PC-3 (cell line): Measurements from ENCODE around the gene CTCFL. TPM values are rescaled to one million over a fixed set of nuclear protein-coding genes. Genes with fewer than 3 reads are reported as not detected.

Experiments used
- ATAC-seq: fragments of 200-7000 bp; cut with Tn5 transposase; 2 replicates; pipeline ENCODE4 v1.9.1; 2020; ENCODE audit warnings: mild to moderate bottlenecking, moderate library complexity
- BruUV-seq: library from RNA; stranded (reverse); fragments of 400-500 nt; replicated peaks from 2 replicates; lab custom pipeline; 2021; lab: Mats Ljungman, UMichigan
- CTCF ChIA-PET: fragments of 300-600 bp; sonication (Branson Sonifier 250); formaldehyde crosslinking; loops from one replicate; lab custom pipeline; 2022; ENCODE audit warnings: antibody characterized with exemption; lab: Charles Lee
- POLR2A ChIA-PET: fragments of 300-600 bp; sonication (Branson Sonifier 250); formaldehyde crosslinking; loops from one replicate; lab custom pipeline; 2022; ENCODE audit warnings: antibody characterized with exemption; ENCODE audit not compliant: unreplicated experiment; lab: Charles Lee
- DNase-seq: peaks from one replicate; pipeline ENCODE4 v3.0.0-alpha.2; 2015
- H2AFZ ChIP-seq: fragments of 300-600 bp; sonication (generic); 2 replicates; pipeline ENCODE4 v1.6.0; 2016; ENCODE audit warnings: antibody characterized with exemption, low read length
- H3F3A ChIP-seq: fragments of 300-600 bp; sonication (generic); one replicate; pipeline ENCODE4 v1.6.0; 2017; ENCODE audit warnings: antibody characterized with exemption, low read length, control low read depth, mild to moderate bottlenecking; ENCODE audit not compliant: unreplicated experiment
- H3K27ac ChIP-seq: fragments of 300-600 bp; sonication (generic); 2 replicates; pipeline ENCODE4 v1.5.1; 2016; ENCODE audit warnings: mild to moderate bottlenecking, low read length
- H3K27me3 ChIP-seq: fragments of 300-600 bp; sonication (generic); 2 replicates; pipeline ENCODE4 v1.6.1; 2016; ENCODE audit warnings: low read length, mixed read lengths
- H3K36me3 ChIP-seq: fragments of 300-600 bp; sonication (generic); 2 replicates; pipeline ENCODE4 v1.6.1; 2016; ENCODE audit warnings: low read depth, mixed run types, low read length, mixed read lengths
- H3K4me1 ChIP-seq: fragments of 300-600 bp; sonication (generic); 2 replicates; pipeline ENCODE4 v1.5.1; 2016; ENCODE audit warnings: low read length; ENCODE audit not compliant: insufficient read depth
- H3K4me2 ChIP-seq: fragments of 300-600 bp; sonication (generic); 2 replicates; pipeline ENCODE4 v1.6.0; 2016; ENCODE audit warnings: low read length
- H3K4me3 ChIP-seq: fragments of 300-600 bp; sonication (generic); 2 replicates; pipeline ENCODE4 v1.5.1; 2016; ENCODE audit warnings: mild to moderate bottlenecking, low read length, mixed read lengths
- H3K79me2 ChIP-seq: fragments of 300-600 bp; sonication (generic); 2 replicates; pipeline ENCODE4 v1.6.1; 2017; ENCODE audit warnings: low read length, mixed read lengths
- H3K9ac ChIP-seq: fragments of 300-600 bp; sonication (generic); 2 replicates; pipeline ENCODE4 v1.6.0; 2016; ENCODE audit warnings: mild to moderate bottlenecking, low read length
- H3K9me2 ChIP-seq: fragments of 300-600 bp; sonication (generic); replicated peaks from 2 replicates; pipeline ENCODE4 v1.6.1; 2016; ENCODE audit warnings: mixed run types, low read length, mixed read lengths
- H3K9me3 ChIP-seq: fragments of 300-600 bp; sonication (generic); 2 replicates; pipeline ENCODE4 v1.6.1; 2016; ENCODE audit warnings: low read length, mixed read lengths
- H4K20me1 ChIP-seq: fragments of 300-600 bp; sonication (generic); 2 replicates; pipeline ENCODE4 v1.6.1; 2016; ENCODE audit warnings: low read length, mixed read lengths
- CTCF ChIP-seq: fragments of 300-600 bp; sonication (generic); conservative IDR thresholded peaks from 2 replicates; pipeline ENCODE4 v1.5.1; 2017; ENCODE audit warnings: antibody characterized with exemption, low read depth, mild to moderate bottlenecking, low read length
- EZH2 ChIP-seq: fragments of 300-600 bp; sonication (generic); IDR thresholded peaks from one replicate; pipeline ENCODE4 v1.6.1; 2017; ENCODE audit warnings: antibody characterized with exemption, mild to moderate bottlenecking, low read length; ENCODE audit not compliant: unreplicated experiment
- EZH2phosphoT487 ChIP-seq: fragments of 300-600 bp; sonication (generic); IDR thresholded peaks from 2 replicates; pipeline ENCODE4 v1.6.1; 2018; ENCODE audit warnings: mild to moderate bottlenecking, antibody characterized with exemption, low read length, borderline replicate concordance
- intact Hi-C: fragments of 100-400 bp; cut with micrococcal nuclease; formaldehyde crosslinking; loops from 2 replicates; pipeline ENCODE4 v1.9.0; 2023
- total RNA-seq: library from RNA; depleted of rRNA; stranded (reverse); fragments of >200 nt; gene quantifications from 2 replicates; pipeline ENCODE4 v1.2.3, GENCODE V29; 2014

The CTCFL gene
- total RNA-seq, 1 experiment from 2014 or later = not detected

DNA sequence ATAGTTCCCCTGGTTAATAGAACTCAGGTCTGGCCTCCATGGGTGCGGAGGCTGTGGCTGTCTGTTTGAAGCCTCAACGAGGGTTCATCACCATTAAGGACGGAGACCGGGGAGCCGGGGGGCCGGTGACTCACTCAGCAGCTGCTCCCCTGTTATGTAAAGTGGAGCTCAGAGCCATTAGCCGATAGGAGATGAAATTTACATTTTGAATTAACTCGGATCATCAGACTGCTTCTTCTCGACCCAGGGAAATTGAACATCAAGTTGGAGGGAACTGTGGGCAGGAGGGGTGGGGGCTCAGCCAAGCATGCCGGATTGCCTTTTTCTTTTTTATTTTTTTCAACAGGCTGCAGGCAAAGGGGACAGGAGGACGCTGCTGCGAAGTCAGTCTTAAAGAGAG is 48.3 kb upstream of the CTCFL start:
- CTCF ChIA-PET = no interaction called here
- no peak overlapping the region for H2AFZ ChIP-seq
- peaks cover 90% of the 10 kb centered on the region for H3K27me3 ChIP-seq
- BruUV-seq = no TSS peak
- H3K36me3 ChIP-seq = no peaks in the 10 kb centered on the region
- H3K9ac ChIP-seq = no peak overlapping the region
- no peaks in the 10 kb centered on the region for H3F3A ChIP-seq
- POLR2A ChIA-PET = no interaction called here
- H3K9me2 ChIP-seq = no peaks in the 10 kb centered on the region
- no peaks in the 10 kb centered on the region for H3K79me2 ChIP-seq
- H3K4me2 ChIP-seq = no peak overlapping the region
- H3K27ac ChIP-seq = no peak overlapping the region
- no peaks in the 10 kb centered on the region for H3K9me3 ChIP-seq
- no peaks in the 10 kb centered on the region for H3K4me1 ChIP-seq
- intact Hi-C loops = no loop called here
- no peak for DNase-seq
- ATAC-seq = no peak
- H4K20me1 ChIP-seq = no peaks in the 10 kb centered on the region
- TF ChIP-seq EZH2 (no peak), CTCF (no peak), EZH2phosphoT487 (no peak)
- H3K4me3 ChIP-seq = no peak overlapping the region

DNA sequence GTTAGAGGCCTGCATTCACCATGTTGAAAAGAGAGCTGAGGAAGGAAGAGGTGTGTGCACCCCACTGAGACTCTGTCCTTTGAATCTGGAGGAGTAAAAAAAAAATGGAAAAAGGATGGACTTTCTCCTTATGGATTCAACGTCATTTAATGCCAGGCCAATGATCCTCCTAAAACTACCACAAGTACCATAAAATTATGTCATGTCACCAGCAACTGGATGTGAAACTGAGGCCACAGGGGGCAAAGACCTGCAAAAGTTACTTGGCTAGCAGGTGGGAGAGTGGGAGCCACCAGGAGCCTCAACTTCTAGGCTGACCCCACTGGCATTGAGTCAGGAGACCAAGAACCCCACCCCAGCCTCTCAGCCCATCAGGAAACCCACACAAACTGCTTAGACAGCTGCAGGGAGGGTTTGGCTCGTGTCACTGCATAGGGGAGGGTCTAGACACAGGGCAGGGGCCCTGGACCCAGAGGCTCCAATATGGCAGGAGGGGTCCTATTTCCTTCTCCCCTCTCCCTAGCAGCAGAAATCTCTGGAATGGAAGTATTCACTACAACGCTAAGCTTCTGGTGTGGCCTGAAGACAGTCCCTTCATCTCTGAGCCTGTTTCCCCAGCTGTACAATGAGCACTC is 47.0 kb upstream of the CTCFL start:
- TF ChIP-seq EZH2 (no peak), EZH2phosphoT487 (no peak), CTCF (no peak)
- POLR2A ChIA-PET = no interaction called here
- Histone ChIP-seq H3K79me2 (no peaks in the 10 kb centered on the region), H3K9me3 (no peaks in the 10 kb centered on the region), H3K36me3 (no peaks in the 10 kb centered on the region), H3K4me2 (no peak overlapping the region), H3K4me1 (no peaks in the 10 kb centered on the region), H3K27ac (no peak overlapping the region), H3K9me2 (no peaks in the 10 kb centered on the region), H4K20me1 (no peaks in the 10 kb centered on the region), H3F3A (no peaks in the 10 kb centered on the region), H3K9ac (no peak overlapping the region), H3K27me3 (peaks cover 90% of the 10 kb centered on the region), H3K4me3 (no peak overlapping the region), H2AFZ (no peak overlapping the region)
- BruUV-seq = no TSS peak
- ATAC-seq (no peak), DNase-seq (no peak)
- CTCF ChIA-PET = no interaction called here
- intact Hi-C loops = no loop called here

- Histone ChIP-seq H3K9ac (no peak overlapping the region), H3K9me2 (no peaks in the 10 kb centered on the region), H2AFZ (no peak overlapping the region), H3K9me3 (no peaks in the 10 kb centered on the region), H3K27ac (no peak overlapping the region), H4K20me1 (no peaks in the 10 kb centered on the region), H3K4me3 (no peak overlapping the region), H3F3A (no peaks in the 10 kb centered on the region), H3K4me1 (no peaks in the 10 kb centered on the region), H3K4me2 (no peak overlapping the region), H3K36me3 (no peaks in the 10 kb centered on the region), H3K79me2 (no peaks in the 10 kb centered on the region), H3K27me3 (peaks cover 90% of the 10 kb centered on the region)
- BruUV-seq = no TSS peak
- DNase-seq (no peak), ATAC-seq (no peak)
- ChIA-PET POLR2A (no interaction called here), CTCF (no interaction called here)
- TF ChIP-seq EZH2phosphoT487 (no peak), CTCF (no peak), EZH2 (no peak)
- intact Hi-C loops = no loop called here
Measured at GRCh38 chr20:57570920-57571319, 46.0 kb upstream of the CTCFL start.
